ENCODE data around the gene PLS3. TPM values are rescaled to one million over a fixed set of nuclear protein-coding genes. Genes with fewer than 3 reads are reported as not detected.

PLS3 gene
- polyA plus RNA-seq, 1 donor from 2014 or later, result 3.8 TPM

GRCh38 chrX:115582616-115583495, 21.9 kb downstream of the PLS3 start:
- Histone ChIP-seq H4K20me1 (ENCODE audit: insufficient read depth) (no peaks in the 10 kb centered on the region), H2AFZ (ENCODE audit: low read depth, low read length) (no peak overlapping the region), H3K36me3 (ENCODE audit: insufficient read depth, low read length) (no peaks in the 10 kb centered on the region), H3F3A (ENCODE audit: insufficient read depth, low read length, poor library complexity, severe bottlenecking) (no peaks in the 10 kb centered on the region), H3K27me3 (ENCODE audit: insufficient read depth, low read depth, low read length) (no peaks in the 10 kb centered on the region), H3K9me3 (ENCODE audit: low read length) (no peaks in the 10 kb centered on the region), H3K9ac (ENCODE audit: low read length) (no peak overlapping the region), H3K4me3 (ENCODE audit: low read length) (no peak overlapping the region), H3K79me2 (replicated peaks; ENCODE audit: insufficient read depth, low read length) (no peaks in the 10 kb centered on the region), H3K4me2 (ENCODE audit: low read length) (no peak overlapping the region), H3K27ac (ENCODE audit: low read length) (no peak overlapping the region), H3K9me2 (ENCODE audit: insufficient read depth, low read length) (no peaks in the 10 kb centered on the region)
- no peak for TF ChIP-seq EP300 (conservative IDR thresholded peaks at IDR 0.05; ENCODE audit: poor library complexity, severe bottlenecking)
- TF ChIP-seq TAF1 (IDR thresholded peaks at IDR 0.05; ENCODE audit: low read depth), result no peak
- TF ChIP-seq MXI1 (conservative IDR thresholded peaks at IDR 0.05; ENCODE audit: poor library complexity, severe bottlenecking), result no peak
- no peak for TF ChIP-seq POLR2AphosphoS5 (IDR thresholded peaks at IDR 0.05)
- TF ChIP-seq EZH2 (IDR thresholded peaks at IDR 0.05; ENCODE audit: borderline replicate concordance, insufficient read depth, low read length, poor library complexity, severe bottlenecking), result no peak
- TF ChIP-seq SMC3 (conservative IDR thresholded peaks at IDR 0.05; ENCODE audit: poor library complexity), result no peak
- TF ChIP-seq CTCF (IDR thresholded peaks at IDR 0.05; ENCODE audit: poor library complexity, severe bottlenecking), result no peak
- TF ChIP-seq RAD21 (conservative IDR thresholded peaks at IDR 0.05), result no peak
- no peak for TF ChIP-seq REST (IDR thresholded peaks at IDR 0.05; ENCODE audit: borderline replicate concordance)

- no peak for TF ChIP-seq EP300 (conservative IDR thresholded peaks at IDR 0.05; ENCODE audit: poor library complexity, severe bottlenecking)
- TF ChIP-seq RAD21 (conservative IDR thresholded peaks at IDR 0.05), result no peak
- TF ChIP-seq REST (IDR thresholded peaks at IDR 0.05; ENCODE audit: borderline replicate concordance), result no peak
- TF ChIP-seq TAF1 (IDR thresholded peaks at IDR 0.05; ENCODE audit: low read depth), result no peak
- no peak for TF ChIP-seq SMC3 (conservative IDR thresholded peaks at IDR 0.05; ENCODE audit: poor library complexity)
- no peak for TF ChIP-seq CTCF (IDR thresholded peaks at IDR 0.05; ENCODE audit: poor library complexity, severe bottlenecking)
- no peaks in the 10 kb centered on the region for H3K36me3 ChIP-seq (ENCODE audit: insufficient read depth, low read length)
- H4K20me1 ChIP-seq (ENCODE audit: insufficient read depth), result no peaks in the 10 kb centered on the region
- H3K4me2 ChIP-seq (ENCODE audit: low read length), result no peak overlapping the region
- H3K9ac ChIP-seq (ENCODE audit: low read length), result no peak overlapping the region
- H3K4me3 ChIP-seq (ENCODE audit: low read length), result no peak overlapping the region
- no peaks in the 10 kb centered on the region for H3K27me3 ChIP-seq (ENCODE audit: insufficient read depth, low read depth, low read length)
- H3K79me2 ChIP-seq (replicated peaks; ENCODE audit: insufficient read depth, low read length), result no peaks in the 10 kb centered on the region
- no peaks in the 10 kb centered on the region for H3F3A ChIP-seq (ENCODE audit: insufficient read depth, low read length, poor library complexity, severe bottlenecking)
- no peaks in the 10 kb centered on the region for H3K9me2 ChIP-seq (ENCODE audit: insufficient read depth, low read length)
- H2AFZ ChIP-seq (ENCODE audit: low read depth, low read length), result no peak overlapping the region
- H3K27ac ChIP-seq (ENCODE audit: low read length), result no peak overlapping the region
- no peaks in the 10 kb centered on the region for H3K9me3 ChIP-seq (ENCODE audit: low read length)
Observed at GRCh38 chrX:115583496-115584004, 22.6 kb downstream of the PLS3 start.
